ENCODE data around the gene HYDIN. TPM values are rescaled to one million over a fixed set of nuclear protein-coding genes. Genes with fewer than 3 reads are reported as not detected.

Gene HYDIN
- total RNA-seq, 1 experiment from 2014 or later: not detected

GRCh38 chr16:70793851-70794502 is 436.5 kb downstream of the HYDIN start:
- H3K36me3 ChIP-seq (ENCODE audit: control insufficient read depth in 1 of 2, insufficient read depth in 2 of 2, low read length in 2 of 2): no peaks in the 10 kb centered on the region
- H2AFZ ChIP-seq (ENCODE audit: low read depth, low read length, poor library complexity, severe bottlenecking): no peak overlapping the region
- CTCF ChIA-PET: no interaction called here
- H3K27me3 ChIP-seq (ENCODE audit: insufficient read depth, low read length): no peaks in the 10 kb centered on the region
- H3K27ac ChIP-seq (ENCODE audit: low read depth, low read length): no peak overlapping the region
- H3K79me2 ChIP-seq (ENCODE audit: insufficient read depth, low read length): peaks cover 82% of the 10 kb centered on the region
- no peak overlapping the region for H3K4me3 ChIP-seq (replicated peaks in 1 of 2; ENCODE audit: low read depth in 1 of 2, low read length in 2 of 2)
- H3K9me2 ChIP-seq (ENCODE audit: insufficient read depth): no peaks in the 10 kb centered on the region
- POLR2A ChIA-PET: no interaction called here
- H3K4me2 ChIP-seq (ENCODE audit: low read length): no peak overlapping the region
- DNase-seq (ENCODE audit: low read depth, low spot score): no peak
- peaks cover 4% of the 10 kb centered on the region; the same call in 1 of the 2 replicates for H4K20me1 ChIP-seq (ENCODE audit: insufficient read depth)
- no peaks in the 10 kb centered on the region for H3K4me1 ChIP-seq (ENCODE audit: control insufficient read depth in 1 of 2, insufficient read depth in 2 of 2, low read length in 2 of 2)
- H3K9ac ChIP-seq (ENCODE audit: low read length): no peak overlapping the region
- intact Hi-C loops (cut with micrococcal nuclease): no loop called here
- no peaks in the 10 kb centered on the region for H3K9me3 ChIP-seq (ENCODE audit: control insufficient read depth in 1 of 2, insufficient read depth in 1 of 2, low read depth in 1 of 2, low read length in 2 of 2)
- TF ChIP-seq ATF3 (IDR thresholded peaks at IDR 0.05) (no peak), ZFX (IDR thresholded peaks at IDR 0.05) (no peak), RAD21 (IDR thresholded peaks at IDR 0.05; ENCODE audit: low read depth) (no peak), SIN3A (IDR thresholded peaks at IDR 0.05; ENCODE audit: low read depth) (no peak), SRF (IDR thresholded peaks at IDR 0.05; ENCODE audit: low read depth) (no peak), POLR2AphosphoS5 (IDR thresholded peaks at IDR 0.05; ENCODE audit: low read depth, low read length) (no peak)
- no peak for ATAC-seq
- BruUV-seq (replicated peaks): no TSS peak
- RAD21 ChIA-PET (ENCODE audit: low non-redundant PET in 1 of 2, low total read pairs in 2 of 2, uncharacterized antibody in 2 of 2, unreplicated experiment in 2 of 2): no interaction called here

GRCh38 chr16:70790815-70791214 is 439.7 kb downstream of the HYDIN start:
- ChIA-PET POLR2A (no interaction called here), RAD21 (ENCODE audit: low non-redundant PET in 1 of 2, low total read pairs in 2 of 2, uncharacterized antibody in 2 of 2, unreplicated experiment in 2 of 2) (no interaction called here), CTCF (no interaction called here)
- Histone ChIP-seq H3K4me1 (ENCODE audit: control insufficient read depth in 1 of 2, insufficient read depth in 2 of 2, low read length in 2 of 2) (no peaks in the 10 kb centered on the region), H3K27me3 (ENCODE audit: insufficient read depth, low read length) (no peaks in the 10 kb centered on the region), H3K9me3 (ENCODE audit: control insufficient read depth in 1 of 2, insufficient read depth in 1 of 2, low read depth in 1 of 2, low read length in 2 of 2) (no peaks in the 10 kb centered on the region), H3K9ac (ENCODE audit: low read length) (no peak overlapping the region), H4K20me1 (ENCODE audit: insufficient read depth) (peaks cover 4% of the 10 kb centered on the region; the same call in 1 of the 2 replicates), H3K79me2 (ENCODE audit: insufficient read depth, low read length) (peaks cover 61% of the 10 kb centered on the region), H3K36me3 (ENCODE audit: control insufficient read depth in 1 of 2, insufficient read depth in 2 of 2, low read length in 2 of 2) (peaks cover 1 to 4% of the 10 kb centered on the region in 2 experiments; a peak in 3 of 4 replicates), H3K4me3 (replicated peaks in 1 of 2; ENCODE audit: low read depth in 1 of 2, low read length in 2 of 2) (no peak overlapping the region), H2AFZ (ENCODE audit: low read depth, low read length, poor library complexity, severe bottlenecking) (no peak overlapping the region), H3K27ac (ENCODE audit: low read depth, low read length) (no peak overlapping the region), H3K4me2 (ENCODE audit: low read length) (no peak overlapping the region), H3K9me2 (ENCODE audit: insufficient read depth) (no peaks in the 10 kb centered on the region)
- ATAC-seq (no peak), DNase-seq (ENCODE audit: low read depth, low spot score) (no peak)
- intact Hi-C loops (cut with micrococcal nuclease): no loop called here
- TF ChIP-seq ZNF274 (IDR thresholded peaks at IDR 0.05; ENCODE audit: low read depth, low read length): no peak
- 0 out of 2 replicates have a peak, but pooled peaks have one; percentile 3 for TF ChIP-seq ZFX (IDR thresholded peaks at IDR 0.05)
- no TSS peak for BruUV-seq (replicated peaks)
